Karpas-422 (cell line): Measurements from ENCODE around the gene CYLD. TPM values are rescaled to one million over a fixed set of nuclear protein-coding genes. Genes with fewer than 3 reads are reported as not detected.

Experiments
- DNase-seq: peaks from one replicate; pipeline ENCODE4 v3.0.0-alpha.2; 2015
- H2AFZ ChIP-seq: fragments of 200-600 bp; sonication (generic); 2 replicates; pipeline ENCODE4 v1.6.1; 2014; ENCODE audit warnings: antibody characterized with exemption, low read length, mixed read lengths
- H3K27ac ChIP-seq: fragments of 200-600 bp; sonication (generic); 2 replicates; pipeline ENCODE4 v1.5.1; 2014; ENCODE audit warnings: mild to moderate bottlenecking, low read length, moderate library complexity
- H3K27me3 ChIP-seq: fragments of 200-600 bp; sonication (generic); 2 replicates; pipeline ENCODE4 v1.6.1; 2014; ENCODE audit warnings: low read length, mixed read lengths
- H3K36me3 ChIP-seq: fragments of 200-600 bp; sonication (generic); 2 replicates; pipeline ENCODE4 v1.6.1; 2014; ENCODE audit warnings: low read length, mixed read lengths; ENCODE audit not compliant: insufficient read depth
- H3K4me1 ChIP-seq: fragments of 200-600 bp; sonication (generic); 2 replicates; pipeline ENCODE4 v1.6.1; 2014; ENCODE audit warnings: mild to moderate bottlenecking, low read length, mixed read lengths
- H3K4me2 ChIP-seq: fragments of 200-600 bp; sonication (generic); 2 replicates; pipeline ENCODE4 v1.6.1; 2014; ENCODE audit warnings: low read length, low read depth, mild to moderate bottlenecking; ENCODE audit not compliant: poor library complexity, severe bottlenecking
- H3K4me3 ChIP-seq: fragments of 200-600 bp; sonication (generic); 2 replicates; pipeline ENCODE4 v1.5.1; 2014; ENCODE audit warnings: mild to moderate bottlenecking, antibody characterized with exemption, low read length, mixed read lengths
- H3K79me2 ChIP-seq: fragments of 200-600 bp; sonication (generic); 2 replicates; pipeline ENCODE4 v1.6.1; 2014; ENCODE audit warnings: mild to moderate bottlenecking, low read length, mixed read lengths
- H3K9ac ChIP-seq: fragments of 200-600 bp; sonication (generic); 2 replicates; pipeline ENCODE4 v1.6.0; 2014; ENCODE audit warnings: low read length
- H3K9me2 ChIP-seq: fragments of 200-600 bp; sonication (generic), shearing (Covaris generic); replicated peaks from 2 replicates; pipeline ENCODE4 v1.6.0; 2014; ENCODE audit warnings: mild to moderate bottlenecking, low read length, moderate library complexity; ENCODE audit not compliant: insufficient read depth
- H3K9me3 ChIP-seq: fragments of 300-700, 200-600 bp; sonication (generic); 2 replicates; pipeline ENCODE4 v1.6.1; 2014; ENCODE audit warnings: low read length, mixed read lengths
- H4K20me1 ChIP-seq: fragments of 200-600 bp; sonication (generic); 2 replicates; pipeline ENCODE4 v1.6.1; 2014; ENCODE audit warnings: mild to moderate bottlenecking, antibody characterized with exemption, low read length, low read depth; ENCODE audit not compliant: insufficient read depth
- total RNA-seq: library from RNA; depleted of rRNA; stranded (reverse); fragments of >200 nt; shearing (Covaris generic); gene quantifications from 2 replicates; pipeline ENCODE4 v1.2.3, GENCODE V29; 2014; ENCODE audit warnings: low replicate concordance

Gene CYLD
- total RNA-seq, 1 experiment from 2014 or later = 44.4 TPM

DNA sequence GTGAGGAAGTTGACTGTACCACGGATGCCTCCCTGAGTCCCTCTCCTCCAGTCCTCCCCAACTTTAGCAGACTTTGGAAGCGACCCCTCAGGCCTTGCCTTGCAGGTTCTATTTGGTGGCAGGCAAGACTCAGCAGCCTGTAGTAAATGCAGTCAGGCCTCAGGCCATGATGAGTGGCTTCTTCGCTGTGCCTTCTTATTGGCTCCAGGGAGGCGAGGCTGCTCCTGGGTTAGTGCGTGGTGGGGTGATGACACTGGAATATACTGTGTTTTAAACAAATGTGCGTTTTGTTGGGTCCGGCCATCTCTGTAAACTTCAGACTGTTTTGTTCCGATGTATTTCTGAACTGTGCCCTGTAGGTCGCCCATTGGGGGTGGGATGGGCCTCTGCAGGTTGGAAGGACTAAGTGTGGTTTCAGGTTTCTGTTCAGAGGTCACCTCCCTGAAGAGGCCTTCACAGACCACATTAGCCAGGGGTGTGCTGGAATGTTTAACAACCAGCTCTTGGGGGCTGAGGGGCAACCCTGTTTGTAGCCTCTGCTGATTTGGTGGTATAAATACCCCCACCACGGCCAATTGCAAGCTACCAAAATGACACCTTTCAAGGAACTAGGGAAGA lies 62.5 kb downstream of the CYLD start:
- H3K27ac ChIP-seq = no peak overlapping the region
- no peak overlapping the region for H2AFZ ChIP-seq
- peaks cover 6% of the 10 kb centered on the region for H3K4me1 ChIP-seq
- no peaks in the 10 kb centered on the region for H3K27me3 ChIP-seq
- H3K79me2 ChIP-seq = no peaks in the 10 kb centered on the region
- no peaks in the 10 kb centered on the region for H3K9me2 ChIP-seq
- no peak for DNase-seq
- no peaks in the 10 kb centered on the region for H3K36me3 ChIP-seq
- no peaks in the 10 kb centered on the region for H3K9me3 ChIP-seq
- no peaks in the 10 kb centered on the region for H4K20me1 ChIP-seq
- H3K4me2 ChIP-seq = no peak overlapping the region
- no peak overlapping the region for H3K4me3 ChIP-seq
- H3K9ac ChIP-seq = no peak overlapping the region

DNA sequence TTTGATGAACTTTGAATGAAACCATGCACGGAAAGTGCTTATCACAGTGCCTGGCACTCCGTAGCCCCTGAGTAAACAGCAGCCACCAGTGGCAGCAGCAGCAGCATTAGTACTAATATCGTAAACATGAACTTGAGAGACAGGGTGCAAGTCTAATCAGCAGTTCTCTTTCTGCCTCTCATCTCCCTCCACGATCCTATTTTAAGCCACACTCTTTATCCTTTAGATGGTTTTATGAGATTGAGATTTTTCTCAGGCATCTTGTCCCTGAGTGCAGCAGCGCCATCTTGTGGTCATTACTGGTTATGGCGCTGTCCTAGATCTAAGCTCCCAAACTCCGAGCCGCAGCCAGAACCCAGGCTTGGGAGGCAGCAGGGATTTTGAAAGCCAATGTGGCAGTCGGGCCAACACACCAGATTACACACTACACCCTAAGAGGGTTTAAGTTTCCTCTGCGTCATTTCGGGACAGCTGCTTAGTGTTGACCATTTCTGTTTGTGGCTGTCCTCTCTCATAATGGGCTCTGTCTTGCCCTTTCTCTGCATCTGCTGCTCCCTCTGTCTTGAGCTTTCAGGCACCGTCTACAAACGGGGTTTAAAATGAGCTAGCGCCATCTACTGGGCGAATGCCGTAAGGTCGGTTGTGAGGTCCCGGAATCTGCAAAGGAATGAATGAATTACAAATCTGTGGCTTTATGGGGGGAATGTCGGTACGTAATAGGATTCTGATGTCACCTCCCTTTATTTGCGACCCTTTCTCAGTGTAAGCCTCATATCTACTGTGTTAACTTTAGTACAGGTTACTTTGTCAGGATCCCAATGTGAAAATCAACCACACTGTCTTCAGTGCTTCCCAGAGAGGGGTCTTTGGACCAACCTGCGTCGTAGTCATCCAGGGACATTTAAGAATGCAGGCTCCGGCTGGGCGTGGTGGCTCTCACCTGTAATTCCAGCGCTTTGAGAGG lies 64.5 kb downstream of the CYLD start:
- Histone ChIP-seq H3K9me2 (no peaks in the 10 kb centered on the region), H3K4me1 (peaks cover 6% of the 10 kb centered on the region), H3K27me3 (no peaks in the 10 kb centered on the region), H3K27ac (no peak overlapping the region), H3K4me2 (peak overlapping the region; percentile 73), H3K4me3 (peak overlapping the region; percentile 50; the same call in 1 of the 2 replicates), H3K79me2 (no peaks in the 10 kb centered on the region), H3K9me3 (no peaks in the 10 kb centered on the region), H2AFZ (peak overlapping the region; percentile 86; the same call in 1 of the 2 replicates), H3K36me3 (no peaks in the 10 kb centered on the region), H4K20me1 (no peaks in the 10 kb centered on the region), H3K9ac (peak overlapping the region; percentile 38; the same call in 1 of the 2 replicates)
- DNase-seq = peak; percentile 94

DNA sequence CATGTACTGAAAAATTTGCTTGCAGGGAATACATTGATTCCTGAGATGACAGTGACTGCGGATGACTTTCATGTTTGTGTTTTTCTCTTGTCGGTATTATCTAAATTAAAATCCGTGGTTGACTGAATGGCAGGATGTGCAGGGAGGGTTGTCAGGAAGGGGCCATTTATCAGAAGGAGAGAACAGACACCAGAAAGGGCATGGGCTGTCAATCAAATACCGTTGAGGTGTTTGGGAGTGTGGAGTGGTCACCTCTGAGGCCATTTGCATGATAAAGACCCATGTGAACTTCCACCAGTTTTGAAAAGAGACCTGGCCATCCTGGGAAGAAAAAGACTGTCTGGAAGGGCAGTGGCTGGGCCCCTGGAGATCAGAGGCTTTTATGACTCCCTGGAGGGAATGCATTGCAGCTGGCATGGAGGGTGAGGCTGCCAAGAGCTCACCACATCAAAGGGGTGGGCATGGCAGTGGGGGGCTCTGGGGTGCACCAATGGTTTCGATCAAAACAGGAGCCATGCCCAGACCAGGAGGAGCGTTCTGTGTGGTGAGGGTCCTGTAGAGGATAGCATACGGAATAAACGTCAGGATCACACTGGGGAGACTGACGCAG lies 67.1 kb downstream of the CYLD start:
- no peaks in the 10 kb centered on the region for H4K20me1 ChIP-seq
- H3K27ac ChIP-seq = no peak overlapping the region
- no peak overlapping the region for H3K4me2 ChIP-seq
- H3K4me3 ChIP-seq = no peak overlapping the region
- no peaks in the 10 kb centered on the region for H3K27me3 ChIP-seq
- peaks cover 6% of the 10 kb centered on the region for H3K4me1 ChIP-seq
- H3K79me2 ChIP-seq = no peaks in the 10 kb centered on the region
- H3K9ac ChIP-seq = no peak overlapping the region
- no peak for DNase-seq
- no peaks in the 10 kb centered on the region for H3K9me3 ChIP-seq
- H3K9me2 ChIP-seq = no peaks in the 10 kb centered on the region
- H2AFZ ChIP-seq = no peak overlapping the region
- H3K36me3 ChIP-seq = no peaks in the 10 kb centered on the region

DNA sequence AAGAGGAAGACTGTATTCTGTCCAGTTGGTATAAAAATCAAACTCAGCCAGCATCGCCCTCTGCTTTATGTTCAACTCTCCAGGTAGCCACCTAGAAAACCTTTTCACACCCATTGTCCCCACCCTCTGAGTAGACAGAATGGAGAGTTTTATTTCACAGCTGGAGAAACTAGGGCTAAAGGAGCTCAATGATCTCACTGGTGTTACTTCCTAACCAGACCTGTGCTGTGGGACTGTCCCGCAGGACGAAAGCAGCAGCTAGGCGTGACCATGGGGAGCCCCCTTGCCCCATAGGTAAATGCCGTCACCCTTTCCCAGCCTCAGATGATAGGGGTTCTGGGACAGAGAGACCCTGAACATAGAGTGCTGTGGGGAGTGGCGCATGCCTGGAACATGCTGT lies 67.7 kb downstream of the CYLD start:
- Histone ChIP-seq H3K4me3 (no peak overlapping the region), H4K20me1 (no peaks in the 10 kb centered on the region), H3K9me3 (no peaks in the 10 kb centered on the region), H3K27me3 (no peaks in the 10 kb centered on the region), H3K4me1 (peaks cover 6% of the 10 kb centered on the region), H3K27ac (no peak overlapping the region), H2AFZ (no peak overlapping the region), H3K9me2 (no peaks in the 10 kb centered on the region), H3K9ac (no peak overlapping the region), H3K4me2 (no peak overlapping the region), H3K36me3 (no peaks in the 10 kb centered on the region), H3K79me2 (no peaks in the 10 kb centered on the region)
- DNase-seq = no peak

DNA sequence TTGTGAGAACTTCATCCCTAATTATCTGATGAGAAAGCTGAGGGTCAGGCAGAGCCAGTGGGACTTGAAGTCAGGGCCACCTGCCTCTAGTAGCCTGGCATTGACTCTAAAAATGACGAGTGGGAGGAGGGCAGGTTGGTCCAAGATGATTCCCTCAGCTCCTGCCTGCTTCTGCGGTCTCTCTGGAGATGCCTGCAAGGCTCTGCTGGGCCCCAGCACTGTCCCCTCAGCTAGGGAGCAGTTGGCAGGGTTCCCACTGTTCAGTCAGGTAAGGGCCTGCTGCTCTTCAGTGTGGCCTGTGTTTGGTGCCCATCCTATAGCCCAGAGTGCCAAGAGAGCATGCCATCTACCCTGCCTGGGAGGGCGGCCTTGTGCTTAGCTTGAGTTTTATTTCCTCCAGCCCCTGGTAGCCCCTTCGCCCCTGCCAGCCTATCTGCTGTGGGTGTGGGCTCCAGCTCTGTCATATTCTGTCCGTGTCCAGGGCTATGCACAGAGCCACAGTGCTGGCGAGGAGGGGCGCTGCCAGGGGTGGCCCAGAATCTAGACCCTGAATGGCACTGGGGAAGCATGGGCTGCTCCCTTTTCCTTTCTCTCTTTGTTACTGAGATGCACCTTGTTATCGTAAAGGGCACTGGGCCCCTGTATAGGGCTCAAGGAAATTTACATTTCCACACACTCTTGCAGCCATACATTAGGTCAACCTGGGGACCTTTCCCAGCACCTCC lies 68.5 kb downstream of the CYLD start:
- Histone ChIP-seq H2AFZ (no peak overlapping the region), H3K27ac (no peak overlapping the region), H4K20me1 (no peaks in the 10 kb centered on the region), H3K4me3 (no peak overlapping the region), H3K4me2 (no peak overlapping the region), H3K9ac (no peak overlapping the region), H3K9me3 (no peaks in the 10 kb centered on the region), H3K27me3 (no peaks in the 10 kb centered on the region), H3K36me3 (no peaks in the 10 kb centered on the region), H3K79me2 (no peaks in the 10 kb centered on the region), H3K4me1 (peaks cover 6% of the 10 kb centered on the region), H3K9me2 (no peaks in the 10 kb centered on the region)
- DNase-seq = no peak

DNA sequence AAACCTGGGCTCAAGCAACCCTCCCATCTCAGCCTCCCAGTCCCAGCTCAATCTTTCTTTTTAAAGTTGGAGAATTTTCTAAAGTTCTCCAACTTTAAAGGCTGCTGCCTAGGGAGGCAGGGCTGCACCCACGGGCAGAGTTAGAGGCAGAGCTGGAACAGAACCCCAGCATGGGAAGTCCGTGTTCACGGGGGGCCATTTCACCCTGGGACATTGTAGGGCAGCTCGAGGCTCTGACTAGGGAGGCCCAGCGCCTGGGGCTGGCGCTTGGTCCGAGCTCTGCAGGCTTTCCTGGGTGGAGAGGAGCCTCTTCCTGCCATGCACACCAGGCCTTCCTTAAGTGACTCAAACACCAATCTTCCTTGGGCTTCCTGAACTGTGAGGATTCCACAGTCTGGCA lies 70.2 kb downstream of the CYLD start:
- H3K4me3 ChIP-seq = no peak overlapping the region
- no peak overlapping the region for H3K27ac ChIP-seq
- H3K27me3 ChIP-seq = no peaks in the 10 kb centered on the region
- no peak for DNase-seq
- H3K9ac ChIP-seq = no peak overlapping the region
- no peaks in the 10 kb centered on the region for H3K9me3 ChIP-seq
- H3K79me2 ChIP-seq = no peaks in the 10 kb centered on the region
- H3K4me1 ChIP-seq = no peaks in the 10 kb centered on the region
- no peak overlapping the region for H3K4me2 ChIP-seq
- no peaks in the 10 kb centered on the region for H4K20me1 ChIP-seq
- no peaks in the 10 kb centered on the region for H3K9me2 ChIP-seq
- no peak overlapping the region for H2AFZ ChIP-seq
- no peaks in the 10 kb centered on the region for H3K36me3 ChIP-seq

DNA sequence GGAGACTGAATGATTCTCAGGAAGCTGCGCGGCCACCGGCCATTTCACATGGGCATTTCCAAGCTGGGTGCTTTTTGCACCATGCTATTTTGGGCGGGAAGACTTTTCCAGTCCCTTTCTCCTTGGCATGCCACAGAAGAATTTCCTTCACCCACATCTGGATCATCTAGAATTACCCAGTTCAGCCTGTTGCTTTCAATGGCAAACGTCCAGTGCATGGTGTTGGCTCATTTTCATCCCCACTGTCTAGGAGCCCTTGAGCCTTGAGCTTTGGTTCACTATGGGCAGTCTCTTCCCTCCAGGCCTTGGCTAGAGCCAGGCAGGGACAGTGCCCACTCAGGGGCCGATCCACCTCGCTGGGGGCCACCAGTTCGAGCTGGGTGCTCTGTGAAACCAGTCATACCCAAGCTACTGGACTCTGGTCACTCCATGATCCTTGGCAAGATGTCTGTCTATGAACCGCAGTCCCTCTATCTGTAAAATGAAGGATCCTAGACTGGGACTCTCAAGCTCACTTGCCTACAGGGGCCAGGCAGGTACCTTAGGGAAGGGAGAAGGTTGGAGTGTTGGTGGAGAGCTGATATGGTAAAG lies 71.1 kb downstream of the CYLD start:
- no peak overlapping the region for H3K27ac ChIP-seq
- H3K4me3 ChIP-seq = no peak overlapping the region
- no peaks in the 10 kb centered on the region for H3K27me3 ChIP-seq
- no peaks in the 10 kb centered on the region for H4K20me1 ChIP-seq
- no peaks in the 10 kb centered on the region for H3K79me2 ChIP-seq
- no peak overlapping the region for H3K9ac ChIP-seq
- no peak overlapping the region for H2AFZ ChIP-seq
- no peaks in the 10 kb centered on the region for H3K4me1 ChIP-seq
- no peak for DNase-seq
- H3K9me3 ChIP-seq = no peaks in the 10 kb centered on the region
- H3K36me3 ChIP-seq = no peaks in the 10 kb centered on the region
- no peak overlapping the region for H3K4me2 ChIP-seq
- H3K9me2 ChIP-seq = no peaks in the 10 kb centered on the region
